CD4-positive, CD25-positive, alpha-beta regulatory T cell (primary cell): ENCODE measurements around the gene NFKB1. TPM values are rescaled to one million over a fixed set of nuclear protein-coding genes. Genes with fewer than 3 reads are reported as not detected.
"Not testable (repeated sequence)": the region's sequence is repeated elsewhere in the genome, so short reads cannot be mapped to it uniquely, and the experiment has no call there.

ENCODE experiments used
- ATAC-seq, 2 donors: fragments of 150-1000 bp; cut with Tn5 transposase; one replicate each; pipeline ENCODE4 v1.10.0; 2021; ENCODE audit warnings: low read depth in 2 of 2, moderate number of reproducible peaks in 2 of 2, moderate library complexity in 1 of 2
- DNase-seq, 3 donors: peaks; one replicate each; pipeline versions ENCODE4 v3.0.0 to v3.0.0-alpha.2; 2012 to 2022; ENCODE audit warnings: mixed read lengths in 1 of 3
- H3K27ac ChIP-seq: one replicate; pipeline ENCODE4 v1.7.0; 2013; ENCODE audit warnings: mild to moderate bottlenecking, low read length; ENCODE audit not compliant: insufficient read depth, poor library complexity, severe bottlenecking
- H3K27me3 ChIP-seq: one replicate; pipeline ENCODE4 v1.7.0; 2013; ENCODE audit warnings: low read length; ENCODE audit not compliant: control insufficient read depth, insufficient read depth
- H3K36me3 ChIP-seq: one replicate; pipeline ENCODE4 v1.7.0; 2013; ENCODE audit warnings: mild to moderate bottlenecking, low read length, moderate library complexity; ENCODE audit not compliant: control insufficient read depth, insufficient read depth
- H3K4me1 ChIP-seq: 2 replicates; pipeline ENCODE4 v1.7.0; 2013; ENCODE audit warnings: mild to moderate bottlenecking, low read length; ENCODE audit not compliant: insufficient read depth, control insufficient read depth, poor library complexity, severe bottlenecking
- H3K4me3 ChIP-seq: one replicate; pipeline ENCODE4 v1.7.0; 2013; ENCODE audit warnings: low read depth, mild to moderate bottlenecking, low read length, moderate library complexity
- H3K9me3 ChIP-seq, 2 experiments: 1 replicate in 1 of 2; 2 replicates in 1 of 2; pipeline ENCODE4 v1.7.0; 2013; ENCODE audit warnings: low read length in 2 of 2, mild to moderate bottlenecking in 1 of 2, moderate library complexity in 1 of 2; ENCODE audit not compliant: control insufficient read depth in 2 of 2
- H3K27ac Mint-ChIP-seq, 3 donors: one replicate each; pipeline ENCODE4 v1.8.0; 2020 to 2022; ENCODE audit warnings: mild to moderate bottlenecking in 3 of 3, mixed read lengths in 3 of 3, moderate library complexity in 2 of 3
- H3K27me3 Mint-ChIP-seq: one replicate; pipeline ENCODE4 v1.8.0; 2022; ENCODE audit warnings: mild to moderate bottlenecking, mixed read lengths
- H3K36me3 Mint-ChIP-seq: one replicate; pipeline ENCODE4 v1.8.0; 2020; ENCODE audit warnings: mixed read lengths
- H3K4me1 Mint-ChIP-seq, 4 donors: one replicate each; pipeline ENCODE4 v1.8.0; 2020 to 2022; ENCODE audit warnings: mixed read lengths in 4 of 4, mild to moderate bottlenecking in 1 of 4
- H3K4me3 Mint-ChIP-seq, 4 donors: one replicate each; pipeline ENCODE4 v1.8.0; 2020 to 2022; ENCODE audit warnings: mild to moderate bottlenecking in 4 of 4, mixed read lengths in 4 of 4, moderate library complexity in 3 of 4
- H3K9me3 Mint-ChIP-seq, 7 donors: one replicate each; pipeline ENCODE4 v1.8.0; 2020 to 2022; ENCODE audit warnings: mixed read lengths in 7 of 7, mild to moderate bottlenecking in 3 of 7, moderate library complexity in 2 of 7
- polyA plus RNA-seq, 4 donors: library from polyadenylated mRNA; unstranded; fragments of 300-500 nt; fragmentation: Illumina TruSeq; gene quantifications; one replicate each; pipeline ENCODE4 v1.2.3, GENCODE V29; 2021
- total RNA-seq: library from RNA; stranded (reverse); gene quantifications from one replicate; pipeline ENCODE4 v1.2.3, GENCODE V29; 2022

Gene NFKB1
- total and polyA plus RNA-seq, 5 donors from 2014 or later: 9.2 to 152 (median 15.4) TPM

DNA sequence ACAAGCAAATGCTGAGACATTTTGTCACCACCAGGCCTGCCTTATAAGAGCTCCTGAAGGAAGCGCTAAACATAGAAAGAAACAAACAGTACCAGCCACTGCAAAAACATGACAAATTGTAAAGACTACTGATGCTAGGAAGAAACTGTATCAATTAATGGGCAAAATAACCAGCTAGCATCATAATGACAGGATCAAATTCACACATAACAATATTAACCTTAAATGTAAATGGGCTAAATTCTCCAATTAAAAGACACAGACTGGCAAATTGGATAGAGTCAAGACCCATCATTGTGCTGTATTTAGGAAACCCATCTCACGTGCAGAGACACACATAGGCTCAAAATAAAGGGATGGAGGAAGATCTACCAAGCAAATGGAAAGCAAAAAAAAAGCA, 21.3 kb upstream of the NFKB1 start:
- peaks cover 0 to 30% (median 8%) of the 10 kb centered on the region in 7 donors for H3K9me3 Mint-ChIP-seq
- H3K27me3 ChIP-seq, H3K36me3 ChIP-seq, H3K4me3 Mint-ChIP-seq, H3K4me1 Mint-ChIP-seq, DNase-seq, H3K27ac ChIP-seq, H3K9me3 ChIP-seq, ATAC-seq, H3K27me3 Mint-ChIP-seq, H3K4me1 ChIP-seq, H3K27ac Mint-ChIP-seq, H3K4me3 ChIP-seq: not testable (repeated sequence)
- H3K36me3 Mint-ChIP-seq: peaks cover 11% of the 10 kb centered on the region

- H3K36me3 ChIP-seq: no peaks in the 10 kb centered on the region
- peaks cover 0 to 25% (median 6%) of the 10 kb centered on the region in 7 donors for H3K9me3 Mint-ChIP-seq
- H3K27ac ChIP-seq: no peak overlapping the region
- peaks cover 0 to 3% (median 0%) of the 10 kb centered on the region in 4 donors for H3K4me1 Mint-ChIP-seq
- no peaks in the 10 kb centered on the region for H3K4me1 ChIP-seq
- H3K4me3 Mint-ChIP-seq: no peak overlapping the region
- no peak overlapping the region for H3K4me3 ChIP-seq
- no peaks in the 10 kb centered on the region for H3K36me3 Mint-ChIP-seq
- no peaks in the 10 kb centered on the region for H3K27me3 ChIP-seq
- H3K9me3 ChIP-seq: no peaks in the 10 kb centered on the region
- ATAC-seq (no peak), DNase-seq (no peak)
- H3K27me3 Mint-ChIP-seq: peaks cover 5% of the 10 kb centered on the region
- no peak overlapping the region for H3K27ac Mint-ChIP-seq
These were observed 18.0 kb upstream of the NFKB1 start for GRCh38 chr4:102483120-102483519.

- not testable (repeated sequence) for H3K4me3 ChIP-seq, H3K27ac ChIP-seq, H3K4me3 Mint-ChIP-seq, ATAC-seq, DNase-seq, H3K27me3 ChIP-seq, H3K36me3 ChIP-seq, H3K36me3 Mint-ChIP-seq, H3K9me3 ChIP-seq, H3K27ac Mint-ChIP-seq, H3K4me1 Mint-ChIP-seq, H3K4me1 ChIP-seq, H3K27me3 Mint-ChIP-seq
- H3K9me3 Mint-ChIP-seq: peaks cover 0 to 22% (median 5%) of the 10 kb centered on the region in 7 donors
These were observed 17.0 kb upstream of the NFKB1 start for GRCh38 chr4:102483990-102484692.

- Mint-ChIP-seq H3K27me3 (peaks cover 8% of the 10 kb centered on the region), H3K4me1 (peaks cover 0 to 9% (median 4%) of the 10 kb centered on the region in 4 donors), H3K4me3 (no peak overlapping the region), H3K9me3 (peaks cover 0 to 2% (median 0%) of the 10 kb centered on the region in 7 donors), H3K36me3 (no peaks in the 10 kb centered on the region), H3K27ac (peak overlapping the region in 1 of 3 donors; percentile 16)
- H3K4me3 ChIP-seq: no peak overlapping the region
- peaks cover 5% of the 10 kb centered on the region for H3K4me1 ChIP-seq
- no peaks in the 10 kb centered on the region for H3K27me3 ChIP-seq
- H3K9me3 ChIP-seq: no peaks in the 10 kb centered on the region
- no peak overlapping the region for H3K27ac ChIP-seq
- no peaks in the 10 kb centered on the region for H3K36me3 ChIP-seq
- DNase-seq (no peak), ATAC-seq (no peak)
These were observed 8.5 kb upstream of the NFKB1 start for GRCh38 chr4:102492531-102493241.

DNA sequence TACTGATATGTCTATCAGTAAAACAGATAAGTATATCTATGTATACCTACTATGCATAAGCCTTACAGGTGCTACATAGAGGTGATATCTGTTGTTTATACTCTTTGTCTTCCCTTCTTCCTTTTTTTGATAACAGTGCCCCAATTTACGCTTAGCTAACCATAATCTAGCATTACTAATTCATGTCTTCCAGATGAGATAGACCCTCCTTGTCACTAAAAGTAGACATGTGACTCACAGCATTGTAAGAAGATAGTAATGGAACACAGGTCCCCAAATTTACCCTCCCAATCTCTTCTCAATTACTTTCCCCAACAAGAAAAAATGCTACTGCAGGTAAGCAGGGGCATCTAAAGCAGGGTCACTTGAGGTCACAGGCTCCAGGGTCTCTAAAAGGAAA, 7.9 kb upstream of the NFKB1 start:
- Mint-ChIP-seq H3K4me1 (peaks cover 0 to 9% (median 4%) of the 10 kb centered on the region in 4 donors), H3K4me3 (no peak overlapping the region), H3K27ac (no peak overlapping the region), H3K9me3 (peaks cover 0 to 2% (median 0%) of the 10 kb centered on the region in 7 donors), H3K27me3 (peaks cover 8% of the 10 kb centered on the region), H3K36me3 (no peaks in the 10 kb centered on the region)
- Histone ChIP-seq H3K36me3 (no peaks in the 10 kb centered on the region), H3K27ac (no peak overlapping the region), H3K4me3 (no peak overlapping the region), H3K27me3 (no peaks in the 10 kb centered on the region), H3K9me3 (no peaks in the 10 kb centered on the region), H3K4me1 (peaks cover 5% of the 10 kb centered on the region)
- DNase-seq (no peak), ATAC-seq (no peak)

DNA sequence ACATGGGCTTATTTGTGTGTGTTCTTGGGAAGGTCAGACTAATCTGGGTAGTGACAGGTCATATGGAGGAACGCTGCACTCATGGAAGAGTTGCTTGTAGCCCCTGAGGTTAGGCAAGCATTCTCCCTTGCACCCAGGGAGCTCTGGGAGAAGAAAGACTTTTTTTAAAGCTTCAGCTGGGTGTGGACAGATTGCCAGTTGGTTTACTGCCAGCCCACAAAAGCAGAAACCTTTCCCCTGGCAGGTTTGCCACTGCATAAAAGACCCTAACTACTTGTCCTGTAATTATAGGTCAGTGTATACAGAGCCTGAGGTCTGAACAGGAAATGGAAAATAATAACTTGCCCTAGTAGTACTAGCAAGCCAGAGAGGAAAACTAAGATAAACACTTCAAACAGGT, 7.4 kb upstream of the NFKB1 start:
- no peak overlapping the region for H3K4me3 Mint-ChIP-seq
- H3K27me3 ChIP-seq: no peaks in the 10 kb centered on the region
- H3K36me3 Mint-ChIP-seq: no peaks in the 10 kb centered on the region
- ATAC-seq: no peak
- H3K27ac Mint-ChIP-seq: no peak overlapping the region
- peaks cover 0 to 2% (median 0%) of the 10 kb centered on the region in 7 donors for H3K9me3 Mint-ChIP-seq
- H3K36me3 ChIP-seq: no peaks in the 10 kb centered on the region
- peaks cover 8% of the 10 kb centered on the region for H3K27me3 Mint-ChIP-seq
- peaks cover 0 to 9% (median 6%) of the 10 kb centered on the region in 4 donors for H3K4me1 Mint-ChIP-seq
- no peaks in the 10 kb centered on the region for H3K9me3 ChIP-seq
- no peak overlapping the region for H3K4me3 ChIP-seq
- DNase-seq: no peak
- H3K27ac ChIP-seq: no peak overlapping the region
- H3K4me1 ChIP-seq: peaks cover 5% of the 10 kb centered on the region

DNA sequence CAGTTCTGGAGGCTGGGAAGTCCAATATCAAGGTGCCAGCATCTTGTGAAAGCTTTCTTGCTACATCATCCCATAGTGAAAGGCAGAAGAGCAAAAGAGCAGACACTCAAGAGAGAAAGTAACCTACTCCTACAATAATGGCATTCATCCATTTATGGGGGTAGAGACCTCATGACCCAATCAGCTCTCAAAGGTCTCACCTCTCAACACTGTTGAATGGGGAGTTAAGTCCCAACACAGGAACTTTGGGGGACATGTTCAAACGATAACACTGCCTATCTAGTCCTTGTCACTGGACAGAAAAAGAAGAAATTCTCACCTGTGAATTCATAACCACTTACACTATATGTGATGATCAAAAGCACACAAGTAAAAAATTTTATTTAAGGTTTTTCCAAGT, 6.6 kb upstream of the NFKB1 start:
- peaks cover 5% of the 10 kb centered on the region for H3K4me1 ChIP-seq
- no peaks in the 10 kb centered on the region for H3K9me3 Mint-ChIP-seq
- H3K4me1 Mint-ChIP-seq: peaks cover 0 to 9% (median 7%) of the 10 kb centered on the region in 4 donors
- H3K9me3 ChIP-seq: no peaks in the 10 kb centered on the region
- no peak overlapping the region for H3K27ac Mint-ChIP-seq
- DNase-seq: no peak
- H3K27ac ChIP-seq: no peak overlapping the region
- ATAC-seq: no peak
- no peaks in the 10 kb centered on the region for H3K27me3 ChIP-seq
- peaks cover 8% of the 10 kb centered on the region for H3K27me3 Mint-ChIP-seq
- no peaks in the 10 kb centered on the region for H3K36me3 ChIP-seq
- H3K36me3 Mint-ChIP-seq: no peaks in the 10 kb centered on the region
- no peak overlapping the region for H3K4me3 Mint-ChIP-seq
- H3K4me3 ChIP-seq: no peak overlapping the region
